Measurements from ENCODE around the gene RAPGEF5. TPM values are rescaled to one million over a fixed set of nuclear protein-coding genes. Genes with fewer than 3 reads are reported as not detected.

RAPGEF5 gene
- total and polyA plus RNA-seq, 2 donors (not counting 3 experiments of a cell fraction or from before 2014, with no cell fraction given): 10.0 to 43.2 TPM

- TF ChIP-seq POLR2A (IDR thresholded peaks at IDR 0.05; ENCODE audit: low read depth, low read length): no peak
- no peak for TF ChIP-seq FOS (IDR thresholded peaks at IDR 0.05; ENCODE audit: borderline replicate concordance, insufficient read depth, low read length)
- no peak for TF ChIP-seq GATA2 (IDR thresholded peaks at IDR 0.05; ENCODE audit: insufficient read depth, insufficient read length, low read depth, low read length)
- H4K20me1 ChIP-seq (replicated peaks; ENCODE audit: control insufficient read depth, extremely low read depth, insufficient read depth, low read length): no peaks in the 10 kb centered on the region
- POLR2A ChIA-PET: no interaction called here
- no peaks in the 10 kb centered on the region for H3K27me3 ChIP-seq (ENCODE audit: control insufficient read depth in 2 of 2, insufficient read depth in 2 of 2, low read length in 2 of 2)
- dilution Hi-C loops (cut with MboI; ENCODE audit: extremely low pct_ligation_motif_present, low sequenced_read_pairs) (no loop called here), intact Hi-C loops (cut with micrococcal nuclease) (no loop called here)
- H3K27ac ChIP-seq (ENCODE audit: insufficient read depth, low read depth, low read length): no peak overlapping the region
- H3K79me2 ChIP-seq (ENCODE audit: control insufficient read depth, insufficient read depth, low read length): no peaks in the 10 kb centered on the region
- no peaks in the 10 kb centered on the region for H3K9me3 ChIP-seq (replicated peaks; ENCODE audit: control insufficient read depth, insufficient read depth, low read length)
- H3K9ac ChIP-seq (replicated peaks; ENCODE audit: extremely low read depth, insufficient read depth, low read length): no peak overlapping the region
- H3K4me2 ChIP-seq (ENCODE audit: insufficient read depth, low read length): no peak overlapping the region
- no peak overlapping the region for H2AFZ ChIP-seq (ENCODE audit: low read depth, low read length)
- DNase-seq (ENCODE audit: low read depth, low spot score) (no peak), FAIRE-seq (no peak)
- CTCF ChIA-PET: interaction anchor here (1.1 kb wide), 2 partner anchors 9 to 13 kb away, joined by 3 to 4 read pairs; no protein-coding TSS in a partner anchor
- no peaks in the 10 kb centered on the region for H3K36me3 ChIP-seq (ENCODE audit: control insufficient read depth in 2 of 2, extremely low read depth in 1 of 2, insufficient read depth in 2 of 2, low read length in 2 of 2)
- no peaks in the 10 kb centered on the region for H3K9me1 ChIP-seq (replicated peaks; ENCODE audit: control insufficient read depth, extremely low read depth, insufficient read depth, low read length)
- H3K4me3 ChIP-seq (replicated peaks in 1 of 3; ENCODE audit: insufficient read depth in 1 of 3, low read depth in 1 of 3, low read length in 3 of 3): no peak overlapping the region
- BruUV-seq (replicated peaks): no TSS peak
- peaks cover 11% of the 10 kb centered on the region for H3K4me1 ChIP-seq (ENCODE audit: control insufficient read depth, extremely low read depth, insufficient read depth, low read length)
Measured at GRCh38 chr7:22346383-22347107, 10.4 kb downstream of the RAPGEF5 start.

- Histone ChIP-seq H3K27me3 (ENCODE audit: control insufficient read depth in 2 of 2, insufficient read depth in 2 of 2, low read length in 2 of 2) (no peaks in the 10 kb centered on the region), H3K4me2 (ENCODE audit: insufficient read depth, low read length) (no peak overlapping the region), H3K9me1 (replicated peaks; ENCODE audit: control insufficient read depth, extremely low read depth, insufficient read depth, low read length) (no peaks in the 10 kb centered on the region), H4K20me1 (replicated peaks; ENCODE audit: control insufficient read depth, extremely low read depth, insufficient read depth, low read length) (no peaks in the 10 kb centered on the region), H3K79me2 (ENCODE audit: control insufficient read depth, insufficient read depth, low read length) (no peaks in the 10 kb centered on the region), H3K27ac (ENCODE audit: insufficient read depth, low read depth, low read length) (no peak overlapping the region), H3K4me3 (replicated peaks in 1 of 3; ENCODE audit: insufficient read depth in 1 of 3, low read depth in 1 of 3, low read length in 3 of 3) (no peak overlapping the region), H2AFZ (ENCODE audit: low read depth, low read length) (no peak overlapping the region), H3K9me3 (replicated peaks; ENCODE audit: control insufficient read depth, insufficient read depth, low read length) (no peaks in the 10 kb centered on the region), H3K4me1 (ENCODE audit: control insufficient read depth, extremely low read depth, insufficient read depth, low read length) (no peaks in the 10 kb centered on the region), H3K9ac (replicated peaks; ENCODE audit: extremely low read depth, insufficient read depth, low read length) (no peak overlapping the region), H3K36me3 (ENCODE audit: control insufficient read depth in 2 of 2, extremely low read depth in 1 of 2, insufficient read depth in 2 of 2, low read length in 2 of 2) (no peaks in the 10 kb centered on the region)
- dilution Hi-C loops (cut with MboI; ENCODE audit: extremely low pct_ligation_motif_present, low sequenced_read_pairs): no loop called here
- BruUV-seq (replicated peaks): no TSS peak
- ChIA-PET CTCF (interaction anchor here (0.9 to 1.0 kb wide), 2 partner anchors 16 to 101 kb away, joined by 3 read pairs; no protein-coding TSS in a partner anchor), POLR2A (no interaction called here)
- DNase-seq (ENCODE audit: low read depth, low spot score): no peak
- intact Hi-C loops (cut with micrococcal nuclease): no loop called here
- FAIRE-seq: no peak
- no peak for TF ChIP-seq POLR2A (IDR thresholded peaks at IDR 0.05; ENCODE audit: low read depth, low read length)
- TF ChIP-seq JUN (IDR thresholded peaks at IDR 0.05; ENCODE audit: borderline replicate concordance, insufficient read depth, insufficient read length, low read depth): no peak
- no peak for TF ChIP-seq FOS (IDR thresholded peaks at IDR 0.05; ENCODE audit: borderline replicate concordance, insufficient read depth, low read length)
- TF ChIP-seq CTCF (IDR thresholded peaks at IDR 0.05; ENCODE audit: extremely low read depth in 1 of 2, insufficient read depth in 1 of 2, low read depth in 1 of 2, low read length in 2 of 2): no peak
- TF ChIP-seq EZH2 (IDR thresholded peaks at IDR 0.05; ENCODE audit: borderline replicate concordance, low read depth, low read length, severe bottlenecking): no peak
- TF ChIP-seq GATA2 (IDR thresholded peaks at IDR 0.05; ENCODE audit: insufficient read depth, insufficient read length, low read depth, low read length): no peak
- no peak for TF ChIP-seq MYC (IDR thresholded peaks at IDR 0.05; ENCODE audit: low read depth, low read length)
- TF ChIP-seq POLR2AphosphoS5 (IDR thresholded peaks at IDR 0.05; ENCODE audit: insufficient read depth, low read depth, low read length): no peak
- TF ChIP-seq MAX (IDR thresholded peaks at IDR 0.05; ENCODE audit: insufficient read depth, insufficient read length): no peak
Measured at GRCh38 chr7:22344655-22345054, 12.3 kb downstream of the RAPGEF5 start.

All from endothelial cell of umbilical vein (primary cell).